SH-SY5Y (cell line): ENCODE data around the gene SPACA6.

Experiments used
- GATA2 ChIP-seq: IDR thresholded peaks from 2 replicates; pipeline ENCODE4 v1.6.1; 2011; ENCODE audit warnings: mild to moderate bottlenecking, low read depth, low read length
- GATA3 ChIP-seq: IDR thresholded peaks from 2 replicates; pipeline ENCODE4 v1.6.1; 2011; ENCODE audit warnings: low read depth, mild to moderate bottlenecking, low read length, moderate library complexity

GRCh38 chr19:51653162-51653561 lies 40.0 kb upstream of the SPACA6 start:
- no peak for TF ChIP-seq GATA2
- no peak for TF ChIP-seq GATA3
